B cell (primary cell): ENCODE measurements around the gene ZNF787. TPM values are rescaled to one million over a fixed set of nuclear protein-coding genes. Genes with fewer than 3 reads are reported as not detected.

ENCODE experiments used
- ATAC-seq: fragments of 200-7000 bp; cut with Tn5 transposase; one replicate; pipeline ENCODE4 v1.10.0; 2021; ENCODE audit warnings: low read depth, mild to moderate bottlenecking, moderate number of reproducible peaks, moderate library complexity
- CTCF ChIA-PET: fragments of 350-600 bp; sonication (Branson Sonifier 250); formaldehyde crosslinking; loops from one replicate; lab custom pipeline; 2021; ENCODE audit warnings: antibody characterized with exemption, inconsistent platforms; lab: Charles Lee
- POLR2A ChIA-PET: fragments of 350-600 bp; sonication (Branson Sonifier 250); formaldehyde crosslinking; loops from one replicate; lab custom pipeline; 2021; ENCODE audit warnings: antibody characterized with exemption; lab: Charles Lee
- DNase-seq: peaks from one replicate; pipeline ENCODE4 v3.0.0; 2013
- H2AFZ ChIP-seq: 2 replicates; pipeline ENCODE4 v1.6.1; 2012; ENCODE audit warnings: mild to moderate bottlenecking, low read depth, low read length; ENCODE audit not compliant: insufficient read depth, poor library complexity, severe bottlenecking
- H3K27ac ChIP-seq, 2 donors: 1 replicate in 1 of 2; 2 replicates in 1 of 2; pipeline ENCODE4 v1.5.1; 2012 to 2013; ENCODE audit warnings: low read length in 2 of 2, mild to moderate bottlenecking in 2 of 2, moderate library complexity in 1 of 2
- H3K27me3 ChIP-seq, 4 experiments: fragments of 200-600 bp in 1 of 4; sonication (generic) in 1 of 4; replicated peaks in 1 of 4; 1 replicate in 2 of 4; 2 replicates in 2 of 4; pipeline versions ENCODE4 v1.6.1 to v1.7.0; 2013 to 2016; ENCODE audit warnings: low read length in 3 of 4, mild to moderate bottlenecking in 2 of 4, mixed read lengths in 1 of 4, moderate library complexity in 1 of 4; ENCODE audit not compliant: insufficient read depth in 4 of 4, control insufficient read depth in 3 of 4; ENCODE audit errors: control extremely low read depth in 1 of 4
- H3K36me3 ChIP-seq, 2 experiments: replicated peaks in 1 of 2; 1 replicate in 1 of 2; 2 replicates in 1 of 2; pipeline versions ENCODE4 v1.6.1 to v1.7.1; 2013; ENCODE audit warnings: low read length in 1 of 2; ENCODE audit not compliant: insufficient read depth in 2 of 2, control insufficient read depth in 1 of 2; ENCODE audit errors: control extremely low read depth in 1 of 2, extremely low read depth in 1 of 2
- H3K4me1 ChIP-seq, 2 donors: fragments of 200-600 bp in 1 of 2; sonication (generic) in 1 of 2; 1 replicate in 1 of 2; 2 replicates in 1 of 2; pipeline versions ENCODE4 v1.5.1 to v1.6.1; 2013 to 2017; ENCODE audit warnings: low read length in 2 of 2; ENCODE audit not compliant: control insufficient read depth in 2 of 2, insufficient read depth in 2 of 2
- H3K4me2 ChIP-seq: replicated peaks from 2 replicates; pipeline ENCODE3; 2012; ENCODE audit warnings: mild to moderate bottlenecking, low read depth, low read length; ENCODE audit not compliant: poor library complexity, severe bottlenecking
- H3K4me3 ChIP-seq, 5 experiments: fragments of 200-600 bp in 1 of 5; sonication (generic) in 1 of 5; 1 replicate in 3 of 5; 2 replicates in 2 of 5; pipeline versions ENCODE4 v1.5.1 to v1.7.0; 2011 to 2016; ENCODE audit warnings: low read length in 4 of 5, mild to moderate bottlenecking in 4 of 5, low read depth in 2 of 5, control low read depth in 1 of 5, moderate library complexity in 1 of 5; ENCODE audit not compliant: insufficient read depth in 1 of 5; ENCODE audit errors: control extremely low read depth in 1 of 5, extremely low read depth in 1 of 5
- H3K79me2 ChIP-seq: fragments of 200-600 bp; sonication (generic); one replicate; pipeline ENCODE4 v1.6.0; 2016; ENCODE audit warnings: low read length; ENCODE audit not compliant: control insufficient read depth, insufficient read depth
- H3K9ac ChIP-seq: fragments of 200-600 bp; sonication (generic); 2 replicates; pipeline ENCODE4 v1.6.1; 2017; ENCODE audit warnings: mild to moderate bottlenecking, low read length, moderate library complexity
- H3K9me3 ChIP-seq, 3 donors: one replicate each; pipeline versions ENCODE4 v1.6.1 to v1.7.1; 2013; ENCODE audit warnings: low read length in 2 of 3; ENCODE audit not compliant: control insufficient read depth in 2 of 3, insufficient read depth in 1 of 3; ENCODE audit errors: control extremely low read depth in 1 of 3
- H4K20me1 ChIP-seq: 2 replicates; pipeline ENCODE4 v1.6.0; 2012; ENCODE audit warnings: mild to moderate bottlenecking, low read length; ENCODE audit not compliant: insufficient read depth, control insufficient read depth, poor library complexity, severe bottlenecking
- H3K27ac Mint-ChIP-seq: one replicate; pipeline ENCODE4 v1.8.0; 2021; ENCODE audit warnings: mixed read lengths
- H3K27me3 Mint-ChIP-seq: one replicate; pipeline ENCODE4 v1.8.0; 2021; ENCODE audit warnings: mixed read lengths
- H3K4me1 Mint-ChIP-seq: one replicate; pipeline ENCODE4 v1.8.0; 2021; ENCODE audit warnings: mixed read lengths
- H3K4me3 Mint-ChIP-seq: one replicate; pipeline ENCODE4 v1.8.0; 2021; ENCODE audit warnings: mixed read lengths
- H3K9me3 Mint-ChIP-seq: one replicate; pipeline ENCODE4 v1.8.0; 2022; ENCODE audit warnings: mixed read lengths; ENCODE audit not compliant: insufficient read depth
- CTCF ChIP-seq: fragments of 200-600 bp; IDR thresholded peaks from one replicate; pipeline ENCODE4 v1.8.0; 2022; ENCODE audit warnings: antibody characterized with exemption, mild to moderate bottlenecking
- EZH2 ChIP-seq: IDR thresholded peaks from 2 replicates; pipeline ENCODE4 v1.6.1; 2012; ENCODE audit warnings: borderline replicate concordance, low read depth, mild to moderate bottlenecking, moderate library complexity, low read length; ENCODE audit not compliant: insufficient read depth, poor library complexity, severe bottlenecking
- whole genome bisulfite sequencing: methylation state at CpG from one replicate; pipeline ENCODE4 v1.1.5; 2013; ENCODE audit warnings: missing lambda C conversion rate; ENCODE audit not compliant: insufficient coverage; 5-methylcytosine and 5-hydroxymethylcytosine counted together
- intact Hi-C: fragments of 100-400 bp; cut with micrococcal nuclease; formaldehyde crosslinking; loops from one replicate; pipeline ENCODE4 v1.10.0; 2022
- polyA plus RNA-seq: library from polyadenylated mRNA; depleted of rRNA; stranded (reverse); fragments of >200 nt; gene quantifications from 2 replicates; pipeline ENCODE4 v1.2.3, GENCODE V29; 2012
- total RNA-seq, 2 donors: library from RNA; stranded (reverse); fragments of 120-200 nt in 1 of 2; gene quantifications; 1 replicate in 1 of 2; 2 replicates in 1 of 2; pipeline versions ENCODE4 v1.2.3 to v1.2.4, GENCODE V29; 2013 to 2022

ZNF787 gene
- total and polyA plus RNA-seq, 2 donors (not counting 1 experiment from before 2014, with no cell fraction given) = 19.6 to 47.9 TPM

- Histone ChIP-seq H3K27ac (no peak overlapping the region), H3K4me2 (no peak overlapping the region), H4K20me1 (no peaks in the 10 kb centered on the region), H3K36me3 (peaks cover 0 to 16% of the 10 kb centered on the region in 2 experiments), H3K9me3 (no peaks in the 10 kb centered on the region), H3K9ac (no peak overlapping the region), H3K79me2 (no peaks in the 10 kb centered on the region), H3K4me3 (no peak overlapping the region), H2AFZ (no peak overlapping the region), H3K27me3 (no peaks in the 10 kb centered on the region), H3K4me1 (no peaks in the 10 kb centered on the region)
- TF ChIP-seq EZH2 (no peak), CTCF (no peak)
- Mint-ChIP-seq H3K27me3 (peaks cover 6% of the 10 kb centered on the region), H3K27ac (no peak overlapping the region), H3K9me3 (no peaks in the 10 kb centered on the region), H3K4me3 (no peak overlapping the region), H3K4me1 (peaks cover 2% of the 10 kb centered on the region)
- intact Hi-C loops = no loop called here
- ATAC-seq (no peak), DNase-seq (no peak)
- ChIA-PET POLR2A (no interaction called here), CTCF (interaction anchor here (0.9 to 1.0 kb wide), 2 partner anchors 87 to 172 kb away, joined by 3 read pairs; no protein-coding TSS in a partner anchor)
- WGBS = 97% methylated on average over 11 of the region's 11 CpGs
Observed at GRCh38 chr19:56161534-56161933, 40.4 kb upstream of the ZNF787 start.

GRCh38 chr19:56159622-56160271 lies 38.7 kb upstream of the ZNF787 start:
- POLR2A ChIA-PET = no interaction called here
- no peak overlapping the region for H3K4me2 ChIP-seq
- Mint-ChIP-seq H3K4me3 (no peak overlapping the region), H3K4me1 (peaks cover 2% of the 10 kb centered on the region), H3K9me3 (no peaks in the 10 kb centered on the region), H3K27ac (no peak overlapping the region), H3K27me3 (peaks cover 3% of the 10 kb centered on the region)
- H3K4me3 ChIP-seq = no peak overlapping the region
- peaks cover 0 to 28% of the 10 kb centered on the region in 2 experiments for H3K36me3 ChIP-seq
- DNase-seq (no peak), ATAC-seq (no peak)
- CTCF ChIA-PET = interaction anchor here (1.0 kb wide), 1 partner anchor 55 kb away, joined by 5 read pairs; no protein-coding TSS in a partner anchor
- no peaks in the 10 kb centered on the region for H3K9me3 ChIP-seq
- intact Hi-C loops = no loop called here
- TF ChIP-seq CTCF (no peak), EZH2 (no peak)
- H3K9ac ChIP-seq = no peak overlapping the region
- no peaks in the 10 kb centered on the region for H3K27me3 ChIP-seq
- WGBS = over 99% methylated on average over 67 of the region's 69 CpGs
- no peaks in the 10 kb centered on the region for H4K20me1 ChIP-seq
- H3K79me2 ChIP-seq = no peaks in the 10 kb centered on the region
- H2AFZ ChIP-seq = no peak overlapping the region
- no peak overlapping the region for H3K27ac ChIP-seq
- H3K4me1 ChIP-seq = no peaks in the 10 kb centered on the region
